Endodermal cell (in vitro differentiated cells): ENCODE results near the gene PNPLA6. TPM values are rescaled to one million over a fixed set of nuclear protein-coding genes. Genes with fewer than 3 reads are reported as not detected.

Source experiments
- DNase-seq: peaks from one replicate; pipeline ENCODE4 v3.0.0-alpha.2; 2017
- H3K27ac ChIP-seq: 2 replicates; pipeline ENCODE4 v1.5.1; 2013; ENCODE audit warnings: mild to moderate bottlenecking, low read depth, low read length, moderate library complexity
- H3K27me3 ChIP-seq: 2 replicates; pipeline ENCODE4 v1.6.1; 2013; ENCODE audit warnings: mild to moderate bottlenecking, low read length, moderate library complexity; ENCODE audit not compliant: insufficient read depth, control insufficient read depth, poor library complexity, severe bottlenecking
- H3K36me3 ChIP-seq: 2 replicates; pipeline ENCODE4 v1.7.0; 2013; ENCODE audit warnings: mild to moderate bottlenecking, low read length, moderate library complexity; ENCODE audit not compliant: control insufficient read depth, insufficient read depth
- H3K4me1 ChIP-seq: one replicate; pipeline ENCODE4 v1.7.0; 2013; ENCODE audit warnings: low read length; ENCODE audit not compliant: control insufficient read depth, insufficient read depth
- H3K4me3 ChIP-seq: 2 replicates; pipeline ENCODE4 v1.5.1; 2013; ENCODE audit warnings: mild to moderate bottlenecking, low read length, moderate library complexity
- H3K9ac ChIP-seq: 2 replicates; pipeline ENCODE4 v1.6.1; 2013; ENCODE audit warnings: mild to moderate bottlenecking, low read length, moderate library complexity; ENCODE audit not compliant: poor library complexity, severe bottlenecking; ENCODE audit errors: extremely low read depth
- H3K9me3 ChIP-seq: 2 replicates; pipeline ENCODE4 v1.6.1; 2013; ENCODE audit warnings: mild to moderate bottlenecking, low read length, moderate library complexity; ENCODE audit not compliant: control insufficient read depth
- H3K27ac Mint-ChIP-seq: 2 replicates; pipeline ENCODE4 v1.8.0; 2020; ENCODE audit warnings: mixed read lengths
- H3K27me3 Mint-ChIP-seq: 2 replicates; pipeline ENCODE4 v1.8.0; 2021; ENCODE audit warnings: mild to moderate bottlenecking, mixed read lengths; ENCODE audit not compliant: insufficient read depth
- H3K36me3 Mint-ChIP-seq: 2 replicates; pipeline ENCODE4 v1.8.0; 2020; ENCODE audit warnings: low read depth, mixed read lengths
- H3K4me1 Mint-ChIP-seq: 2 replicates; pipeline ENCODE4 v1.8.0; 2020; ENCODE audit warnings: mixed read lengths
- H3K4me3 Mint-ChIP-seq: 2 replicates; pipeline ENCODE4 v1.8.0; 2020; ENCODE audit warnings: mild to moderate bottlenecking, moderate library complexity, mixed read lengths
- H3K9me3 Mint-ChIP-seq: 2 replicates; pipeline ENCODE4 v1.8.0; 2020; ENCODE audit warnings: mild to moderate bottlenecking, mixed read lengths
- WGBS, 2 experiments: methylation state at CpG; one replicate each; pipeline versions ENCODE4 v1.1.5 to v1.1.7; 2013; ENCODE audit warnings: missing lambda C conversion rate in 2 of 2, mixed read lengths in 1 of 2; ENCODE audit not compliant: insufficient coverage in 1 of 2, insufficient read length in 1 of 2; 5-methylcytosine and 5-hydroxymethylcytosine counted together
- total RNA-seq, 2 donors: library from RNA; stranded (reverse); fragmentation: NEBNext Ultra II Directional in 1 of 2; extraction: Animal tissue kit (Norgen Biotek cat#: 25700) in 1 of 2; gene quantifications; 2 replicates in 1 of 2; 3 replicates in 1 of 2; pipeline ENCODE4 v1.2.1, GENCODE V29; 2021
- TF ChIP-seq, protein P1 (sequence below): fragments of 200-600 bp; sonication (generic); conservative IDR thresholded peaks from 2 replicates; pipeline ENCODE4 v1.5.0; 2021; ENCODE audit warnings: antibody characterized with exemption, mild to moderate bottlenecking

Gene PNPLA6
- total RNA-seq, 2 donors from 2014 or later: 86.1 to 124 TPM

DNA sequence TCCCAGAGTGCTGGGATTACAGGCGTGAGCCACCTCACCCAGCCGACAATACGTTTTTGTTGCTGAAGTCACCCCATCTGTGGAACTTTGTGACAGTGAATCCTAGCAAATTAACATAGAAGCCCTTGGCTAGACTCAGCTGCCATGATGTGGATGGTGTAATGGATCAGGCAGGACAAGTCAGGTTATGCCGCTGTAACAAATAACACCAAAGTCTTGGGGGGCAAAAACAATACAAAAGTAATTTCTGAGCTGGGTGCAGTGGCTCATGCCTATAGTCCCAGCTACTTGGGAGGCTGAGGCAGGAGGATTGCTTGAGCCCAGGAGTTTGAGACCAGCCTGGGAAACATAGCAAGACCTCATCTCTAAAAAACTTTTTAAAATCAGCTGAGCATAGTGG is 29.3 kb downstream of the PNPLA6 start:
- Mint-ChIP-seq H3K27ac (no peak overlapping the region), H3K4me3 (no peak overlapping the region), H3K27me3 (no peaks in the 10 kb centered on the region), H3K9me3 (no peaks in the 10 kb centered on the region), H3K36me3 (peaks cover 7% of the 10 kb centered on the region), H3K4me1 (no peaks in the 10 kb centered on the region)
- Histone ChIP-seq H3K4me3 (no peak overlapping the region), H3K27ac (no peak overlapping the region), H3K9ac (no peak overlapping the region), H3K36me3 (no peaks in the 10 kb centered on the region), H3K9me3 (no peaks in the 10 kb centered on the region), H3K4me1 (no peaks in the 10 kb centered on the region), H3K27me3 (no peaks in the 10 kb centered on the region)
- TF ChIP-seq, protein P1, sequence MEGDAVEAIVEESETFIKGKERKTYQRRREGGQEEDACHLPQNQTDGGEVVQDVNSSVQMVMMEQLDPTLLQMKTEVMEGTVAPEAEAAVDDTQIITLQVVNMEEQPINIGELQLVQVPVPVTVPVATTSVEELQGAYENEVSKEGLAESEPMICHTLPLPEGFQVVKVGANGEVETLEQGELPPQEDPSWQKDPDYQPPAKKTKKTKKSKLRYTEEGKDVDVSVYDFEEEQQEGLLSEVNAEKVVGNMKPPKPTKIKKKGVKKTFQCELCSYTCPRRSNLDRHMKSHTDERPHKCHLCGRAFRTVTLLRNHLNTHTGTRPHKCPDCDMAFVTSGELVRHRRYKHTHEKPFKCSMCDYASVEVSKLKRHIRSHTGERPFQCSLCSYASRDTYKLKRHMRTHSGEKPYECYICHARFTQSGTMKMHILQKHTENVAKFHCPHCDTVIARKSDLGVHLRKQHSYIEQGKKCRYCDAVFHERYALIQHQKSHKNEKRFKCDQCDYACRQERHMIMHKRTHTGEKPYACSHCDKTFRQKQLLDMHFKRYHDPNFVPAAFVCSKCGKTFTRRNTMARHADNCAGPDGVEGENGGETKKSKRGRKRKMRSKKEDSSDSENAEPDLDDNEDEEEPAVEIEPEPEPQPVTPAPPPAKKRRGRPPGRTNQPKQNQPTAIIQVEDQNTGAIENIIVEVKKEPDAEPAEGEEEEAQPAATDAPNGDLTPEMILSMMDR: no peak
- DNase-seq: no peak
- 77 to 87% methylated on average over 3 to 4 of the region's 4 CpGs for WGBS, 2 experiments

DNA sequence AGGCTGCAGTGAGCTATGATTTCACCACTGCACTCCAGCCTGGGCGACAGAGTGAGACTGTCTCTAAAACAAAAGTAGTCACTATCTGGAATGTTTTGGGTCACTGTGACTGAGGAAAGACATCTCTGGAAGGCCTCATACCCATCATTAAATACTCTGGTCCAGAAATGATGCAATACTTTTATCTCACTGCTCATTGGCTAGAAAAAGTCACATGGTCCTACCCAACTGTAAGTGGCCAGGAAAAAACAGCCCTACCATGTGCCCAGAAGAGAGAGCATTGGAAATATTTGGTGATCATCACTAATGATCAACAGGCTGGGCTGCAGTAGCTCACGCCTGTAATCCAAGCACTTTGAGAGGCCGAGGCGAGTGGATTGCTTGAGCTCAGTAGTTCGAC is 29.8 kb downstream of the PNPLA6 start:
- TF ChIP-seq, protein P1: no peak
- Mint-ChIP-seq H3K27me3 (no peaks in the 10 kb centered on the region), H3K4me3 (no peak overlapping the region), H3K4me1 (no peaks in the 10 kb centered on the region), H3K9me3 (no peaks in the 10 kb centered on the region), H3K36me3 (peaks cover 4% of the 10 kb centered on the region), H3K27ac (no peak overlapping the region)
- DNase-seq: no peak
- Histone ChIP-seq H3K9me3 (no peaks in the 10 kb centered on the region), H3K9ac (no peak overlapping the region), H3K27ac (no peak overlapping the region), H3K27me3 (no peaks in the 10 kb centered on the region), H3K4me3 (no peak overlapping the region), H3K36me3 (no peaks in the 10 kb centered on the region), H3K4me1 (no peaks in the 10 kb centered on the region)
- 85 to 95% methylated on average over 4 to 5 of the region's 5 CpGs for whole genome bisulfite sequencing, 2 experiments

DNA sequence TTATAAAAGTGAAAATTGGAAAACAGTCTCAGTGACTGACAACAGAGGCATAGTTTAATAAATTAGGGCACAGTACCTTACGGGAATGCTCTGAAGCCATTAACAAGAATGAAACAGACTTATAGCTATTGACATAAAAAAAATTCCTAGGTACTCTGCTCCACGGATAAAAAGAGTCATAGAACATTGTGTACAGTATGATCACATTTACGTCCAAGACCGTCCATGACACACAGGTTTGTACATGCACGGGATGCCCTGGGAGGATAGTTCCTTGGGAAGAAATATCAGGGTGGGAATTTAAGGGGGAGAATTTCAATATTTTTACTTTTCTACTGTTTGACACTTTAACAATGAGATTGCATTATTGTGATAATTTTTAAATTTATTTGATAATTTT is 35.2 kb downstream of the PNPLA6 start:
- H3K4me3 Mint-ChIP-seq: no peak overlapping the region
- no peak overlapping the region for H3K4me3 ChIP-seq
- no peaks in the 10 kb centered on the region for H3K4me1 Mint-ChIP-seq
- no peaks in the 10 kb centered on the region for H3K4me1 ChIP-seq
- H3K9me3 Mint-ChIP-seq: no peaks in the 10 kb centered on the region
- TF ChIP-seq, protein P1: no peak
- H3K36me3 Mint-ChIP-seq: no peaks in the 10 kb centered on the region
- no peak overlapping the region for H3K27ac Mint-ChIP-seq
- DNase-seq: no peak
- WGBS, 2 experiments: 85 to 89% methylated on average over 4 to 5 of the region's 5 CpGs
- H3K27ac ChIP-seq: no peak overlapping the region
- peaks cover 2% of the 10 kb centered on the region for H3K27me3 Mint-ChIP-seq
- no peaks in the 10 kb centered on the region for H3K9me3 ChIP-seq
- no peak overlapping the region for H3K9ac ChIP-seq
- H3K27me3 ChIP-seq: no peaks in the 10 kb centered on the region
- no peaks in the 10 kb centered on the region for H3K36me3 ChIP-seq
